Measurements from ENCODE around the gene SBF1. TPM values are rescaled to one million over a fixed set of nuclear protein-coding genes. Genes with fewer than 3 reads are reported as not detected.

SBF1 gene
- total RNA-seq, 4 donors from 2014 or later, result 48.5 to 77.7 (median 68.3) TPM

- Histone ChIP-seq H3K27me3 (peaks cover 0 to 36% of the 10 kb centered on the region in 2 donors), H3K4me3 (no peak overlapping the region), H3K27ac (no peak overlapping the region), H3K4me1 (peaks cover 0 to 1% (median 0%) of the 10 kb centered on the region in 4 donors), H3K36me3 (no peaks in the 10 kb centered on the region), H3K9me3 (no peaks in the 10 kb centered on the region)
- DNase-seq (ENCODE audit: low spot score in 2 of 2), result no peak
- no peak for TF ChIP-seq CTCF (IDR thresholded peaks at IDR 0.05)
- no peak for TF ChIP-seq EP300 (IDR thresholded peaks at IDR 0.05)
- TF ChIP-seq POLR2A (IDR thresholded peaks at IDR 0.05), result no peak
- WGBS, 2 donors, result 79 to 83% methylated on average over 19 to 23 of the region's 23 CpGs
Observed at GRCh38 chr22:50487290-50488005, 12.6 kb upstream of the SBF1 start.

DNA sequence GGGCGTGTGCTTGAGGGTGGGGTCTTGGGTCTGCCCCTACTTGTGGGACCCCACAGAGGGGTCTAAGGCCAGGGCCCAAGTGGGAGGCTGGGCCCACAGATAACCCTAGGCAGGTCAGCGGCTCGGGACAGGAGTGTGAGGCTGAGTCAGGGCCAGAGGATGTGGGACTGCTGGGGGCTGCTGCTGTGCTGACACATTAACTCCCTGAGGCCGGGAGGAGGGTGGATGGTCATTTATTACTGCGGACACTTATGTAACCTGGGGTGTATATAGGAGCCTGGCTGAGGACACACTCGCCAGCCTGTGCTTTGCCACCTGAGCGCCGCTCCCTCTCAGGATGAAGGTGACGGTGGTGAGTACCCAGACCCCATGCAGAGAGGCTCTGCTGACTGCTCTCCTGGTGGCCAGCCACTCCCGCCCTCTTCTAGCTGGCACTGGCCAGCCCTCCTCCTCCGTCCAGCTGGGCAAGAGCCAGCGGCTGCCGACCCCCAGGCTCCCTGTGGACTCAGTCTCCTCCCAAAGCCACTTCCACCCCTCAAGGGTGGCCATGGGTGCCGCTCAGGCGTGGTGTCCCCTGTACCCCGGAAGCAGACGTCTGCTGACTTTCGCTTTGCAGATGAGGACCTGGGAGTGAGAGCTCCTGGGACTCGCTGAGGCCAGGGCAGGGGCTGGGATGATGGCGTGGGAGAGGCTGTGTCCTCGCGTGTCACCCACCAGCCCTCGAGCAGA is 11.9 kb upstream of the SBF1 start, which contains the start of gene MIOX:
TSS of gene MIOX (plus strand) at position 299 of the 729 bp plus-strand sequence. CDS start at position 338, 39 bp downstream.
- Histone ChIP-seq H3K36me3 (no peaks in the 10 kb centered on the region), H3K27me3 (peaks cover 4 to 44% of the 10 kb centered on the region in 2 donors), H3K9me3 (no peaks in the 10 kb centered on the region), H3K4me3 (no peak within 1 kb of the TSS), H3K27ac (no peak within 1 kb of the TSS), H3K4me1 (peaks cover 0 to 9% (median 2%) of the 10 kb centered on the region in 4 donors)
- no peak for DNase-seq (ENCODE audit: low spot score in 2 of 2)
- 61 to 76% methylated on average over 10 to 20 of the region's 23 CpGs for WGBS, 2 donors
- TF ChIP-seq EP300 (IDR thresholded peaks at IDR 0.05) (no peak), POLR2A (IDR thresholded peaks at IDR 0.05) (no peak), CTCF (IDR thresholded peaks at IDR 0.05) (no peak)

DNA sequence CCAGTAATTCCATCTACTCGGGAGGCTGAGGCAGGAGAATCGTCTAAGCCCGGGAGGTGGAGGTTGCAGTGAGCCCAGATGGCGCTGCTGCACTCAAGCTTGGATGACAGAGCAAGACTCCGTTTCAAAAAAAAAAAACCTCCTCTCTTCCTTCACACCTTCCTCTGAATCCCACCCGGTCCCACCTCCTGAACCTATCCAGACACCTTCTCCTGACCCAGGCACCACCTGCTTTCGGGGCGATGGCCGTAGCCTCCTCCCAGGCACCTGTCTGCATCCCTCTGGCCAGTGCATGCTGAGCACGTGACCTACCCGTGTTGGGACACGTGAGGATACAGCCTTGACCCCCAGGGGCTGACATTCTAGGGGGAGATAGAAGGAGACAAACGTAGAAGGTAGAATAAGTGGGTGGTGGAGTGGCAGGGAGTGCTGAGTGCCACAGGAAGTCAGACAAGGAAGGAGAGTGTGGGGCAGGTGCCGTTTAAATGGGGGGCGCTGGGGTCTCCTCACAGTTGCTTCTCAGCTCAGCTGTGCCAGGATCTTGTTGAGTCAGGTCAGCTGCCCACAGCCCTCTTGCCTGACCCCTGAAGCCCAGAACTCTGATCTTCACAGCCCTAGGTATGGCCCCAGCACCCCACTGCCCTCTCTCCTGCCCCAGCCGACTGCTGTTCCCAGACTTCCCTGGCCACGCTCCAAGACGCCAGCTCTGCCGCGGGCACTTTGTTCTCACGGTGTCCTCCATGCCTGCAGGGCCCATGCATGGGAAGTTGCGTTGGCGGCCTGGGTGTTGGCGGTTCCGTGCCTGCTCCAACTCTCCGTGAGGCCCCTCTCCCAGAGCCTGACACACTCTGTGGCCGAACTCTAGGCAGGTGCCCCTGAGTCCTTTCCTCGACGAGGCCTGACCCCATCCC is 10.6 kb upstream of the SBF1 start:
- TF ChIP-seq POLR2A (IDR thresholded peaks at IDR 0.05) (no peak), EP300 (IDR thresholded peaks at IDR 0.05) (no peak), CTCF (IDR thresholded peaks at IDR 0.05) (no peak)
- H3K9me3 ChIP-seq, result no peaks in the 10 kb centered on the region
- no peaks in the 10 kb centered on the region for H3K36me3 ChIP-seq
- DNase-seq (ENCODE audit: low spot score in 2 of 2), result no peak
- no peak overlapping the region for H3K27ac ChIP-seq
- peaks cover 0 to 14% (median 7%) of the 10 kb centered on the region in 4 donors for H3K4me1 ChIP-seq
- peaks cover 4 to 55% of the 10 kb centered on the region in 2 donors for H3K27me3 ChIP-seq
- WGBS, 2 donors, result 65 to 70% methylated on average over 29 of the region's 29 CpGs
- H3K4me3 ChIP-seq, result no peak overlapping the region

- Histone ChIP-seq H3K36me3 (no peaks in the 10 kb centered on the region), H3K27ac (no peak overlapping the region), H3K9me3 (no peaks in the 10 kb centered on the region), H3K27me3 (peaks cover 4 to 62% of the 10 kb centered on the region in 2 donors), H3K4me1 (peaks cover 0 to 14% (median 7%) of the 10 kb centered on the region in 4 donors), H3K4me3 (no peak overlapping the region)
- WGBS, 2 donors, result 77 to 87% methylated on average over 25 to 26 of the region's 31 CpGs
- TF ChIP-seq CTCF (IDR thresholded peaks at IDR 0.05) (no peak), EP300 (IDR thresholded peaks at IDR 0.05) (no peak), POLR2A (IDR thresholded peaks at IDR 0.05) (no peak)
- no peak for DNase-seq (ENCODE audit: low spot score in 2 of 2)
Observed at GRCh38 chr22:50483977-50484853, 9.4 kb upstream of the SBF1 start.
